Measurements from ENCODE around the gene PKD2L1. TPM values are rescaled to one million over a fixed set of nuclear protein-coding genes. Genes with fewer than 3 reads are reported as not detected.

PKD2L1 gene
- total and polyA plus RNA-seq, 8 donors = 0.11 to 0.54 TPM; not detected in 6

DNA sequence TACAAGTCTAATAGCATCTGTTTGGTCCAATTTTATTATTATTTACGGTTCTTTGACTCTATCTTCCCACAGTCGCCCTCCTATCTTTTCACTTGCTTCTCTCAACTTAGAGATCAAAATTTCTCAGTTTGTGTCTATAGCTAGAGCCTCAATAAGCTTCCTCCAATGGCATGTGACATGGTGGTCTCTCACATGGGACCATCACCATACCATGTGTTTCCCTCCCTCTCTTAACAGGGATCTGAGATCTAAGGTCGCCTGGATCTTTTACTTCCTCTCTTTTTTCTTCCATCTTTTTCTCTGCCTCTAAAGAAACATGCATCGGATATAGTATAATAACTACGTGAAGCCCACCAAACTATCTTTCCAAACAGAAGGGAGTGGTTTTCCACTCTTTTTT is 1.8 kb downstream of the PKD2L1 start:
- no peak overlapping the region for H3K27ac ChIP-seq
- no peak for TF ChIP-seq CTCF (IDR thresholded peaks at IDR 0.05)
- no peaks in the 10 kb centered on the region for H3K36me3 ChIP-seq
- DNase-seq = no peak
- no peak overlapping the region for H3K4me3 ChIP-seq
- no peaks in the 10 kb centered on the region for H3K9me3 ChIP-seq
- ATAC-seq = no peak
- no peak for FAIRE-seq
- no peaks in the 10 kb centered on the region for H3K4me1 ChIP-seq
- H3K27me3 ChIP-seq = no peaks in the 10 kb centered on the region
- WGBS, 2 donors = 49 to 54% methylated on average over 5 of the region's 5 CpGs
- intact Hi-C loops (cut with DNase I) = no loop called here

GRCh38 chr10:100327718-100328009 is 2.4 kb downstream of the PKD2L1 start:
- Histone ChIP-seq H3K27ac (no peak overlapping the region), H3K4me3 (no peak overlapping the region), H3K9me3 (no peaks in the 10 kb centered on the region), H3K36me3 (no peaks in the 10 kb centered on the region), H3K27me3 (no peaks in the 10 kb centered on the region), H3K4me1 (no peaks in the 10 kb centered on the region)
- no peak for FAIRE-seq
- no peak for ATAC-seq
- no peak for TF ChIP-seq CTCF (IDR thresholded peaks at IDR 0.05)
- 38 to 45% methylated on average over 3 of the region's 3 CpGs for WGBS, 2 donors
- intact Hi-C loops (cut with DNase I) = no loop called here
- DNase-seq = no peak

- no peaks in the 10 kb centered on the region for H3K9me3 ChIP-seq
- H3K36me3 ChIP-seq = no peaks in the 10 kb centered on the region
- no peak for FAIRE-seq
- intact Hi-C loops (cut with DNase I) = no loop called here
- 40 to 46% methylated on average over 8 of the region's 8 CpGs for WGBS, 2 donors
- no peaks in the 10 kb centered on the region for H3K27me3 ChIP-seq
- DNase-seq = no peak
- ATAC-seq = peak in 2 of 4 donors; percentile 63 to 65
- no peak overlapping the region for H3K4me3 ChIP-seq
- H3K4me1 ChIP-seq = no peaks in the 10 kb centered on the region
- no peak overlapping the region for H3K27ac ChIP-seq
- no peak for TF ChIP-seq CTCF (IDR thresholded peaks at IDR 0.05)
These were observed 2.9 kb downstream of the PKD2L1 start for GRCh38 chr10:100327007-100327717.

DNA sequence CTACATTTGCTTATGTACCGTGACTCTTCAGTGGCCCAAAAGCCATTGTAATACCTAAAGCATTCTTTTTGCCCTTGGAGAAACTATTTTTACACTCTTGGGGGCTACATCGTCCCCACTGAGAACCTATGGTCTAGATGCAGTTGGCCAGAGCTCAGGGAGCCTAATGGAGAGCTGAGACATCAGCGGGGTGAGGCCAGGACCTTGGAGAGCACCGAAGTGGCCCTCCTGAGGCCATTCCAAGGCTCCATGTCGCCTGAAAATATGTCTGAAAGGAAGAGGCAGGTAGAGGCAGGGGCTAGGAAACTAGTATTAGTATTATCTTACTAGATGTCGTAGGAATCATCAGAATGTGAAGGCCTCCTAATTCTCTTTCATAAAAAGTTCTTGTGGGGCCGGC is 4.9 kb downstream of the PKD2L1 start:
- no peak for DNase-seq
- TF ChIP-seq CTCF (IDR thresholded peaks at IDR 0.05) = no peak
- Histone ChIP-seq H3K4me1 (no peaks in the 10 kb centered on the region), H3K9me3 (no peaks in the 10 kb centered on the region), H3K36me3 (no peaks in the 10 kb centered on the region), H3K4me3 (no peak overlapping the region), H3K27ac (no peak overlapping the region), H3K27me3 (no peaks in the 10 kb centered on the region)
- ATAC-seq = no peak
- 53% methylated on average over 7 of the region's 7 CpGs for WGBS, 2 donors
- FAIRE-seq = no peak
- intact Hi-C loops (cut with DNase I) = no loop called here

- no peak for ATAC-seq
- no peak overlapping the region for H3K4me3 ChIP-seq
- FAIRE-seq = no peak
- TF ChIP-seq CTCF (IDR thresholded peaks at IDR 0.05) = no peak
- H3K9me3 ChIP-seq = no peaks in the 10 kb centered on the region
- intact Hi-C loops (cut with DNase I) = no loop called here
- no peak for DNase-seq
- H3K36me3 ChIP-seq = no peaks in the 10 kb centered on the region
- H3K27me3 ChIP-seq = peaks cover 0 to 3% (median 0%) of the 10 kb centered on the region in 4 donors
- H3K27ac ChIP-seq = no peak overlapping the region
- WGBS, 2 donors = 20 to 23% methylated on average over 1 of the region's 1 CpG
- no peaks in the 10 kb centered on the region for H3K4me1 ChIP-seq
These were observed 10.2 kb downstream of the PKD2L1 start for GRCh38 chr10:100319707-100320402.

All from pancreas (tissue), 10 donors.